HG03354 (cell line): Measurements from ENCODE around the gene LMOD3.

Source experiments
- ATAC-seq: cut with Tn5 transposase; IDR thresholded peaks from one replicate; pipeline ENCODE4 v1.9.1; 2021; ENCODE audit warnings: mild to moderate bottlenecking; ENCODE audit not compliant: unreplicated experiment, poor library complexity, severe bottlenecking

The LMOD3 gene

DNA sequence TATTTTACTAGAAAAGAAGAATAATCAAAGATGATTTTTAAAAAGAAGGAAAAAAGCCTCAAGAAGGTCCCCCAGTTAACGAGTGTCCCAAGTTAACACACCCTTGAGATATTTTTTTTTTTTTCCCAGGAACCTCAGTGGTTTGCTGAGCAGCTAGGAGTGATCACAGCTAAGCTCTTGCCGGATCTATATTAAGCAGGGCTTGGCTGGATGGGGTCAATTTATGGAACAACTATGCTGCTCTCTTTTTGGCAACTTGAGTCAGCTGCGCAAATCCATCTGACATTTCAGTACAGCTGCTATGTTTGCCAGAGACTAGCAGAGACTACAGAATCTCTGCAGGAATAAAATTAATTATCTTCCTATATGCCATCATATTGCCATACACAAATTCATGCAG is at the start of gene LMOD3:
Gene LMOD3 (minus strand): TSS at position 193 of the 400 bp plus-strand sequence. CDS start 209 bp downstream, outside the sequence.
- ATAC-seq, result no peak

DNA sequence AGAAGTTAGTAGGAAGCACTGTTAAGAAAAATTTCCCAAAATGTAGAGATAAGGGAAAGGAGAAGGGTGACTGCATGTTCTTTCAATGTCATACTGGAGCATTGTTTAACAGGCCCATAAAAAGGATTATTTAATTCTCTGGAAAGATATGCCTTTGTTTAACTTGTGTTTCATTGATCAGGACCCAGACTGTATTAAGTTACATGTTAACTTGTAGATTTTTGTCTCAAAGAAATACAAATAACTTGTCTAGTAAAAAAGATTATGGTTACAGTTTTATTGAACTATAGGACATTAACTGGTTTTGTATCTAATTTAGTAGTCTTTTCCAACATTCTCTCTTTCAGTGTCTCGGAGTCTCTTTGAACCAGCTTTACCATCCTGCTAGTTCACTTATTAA is 49.7 kb upstream of the LMOD3 start:
- no peak for ATAC-seq

DNA sequence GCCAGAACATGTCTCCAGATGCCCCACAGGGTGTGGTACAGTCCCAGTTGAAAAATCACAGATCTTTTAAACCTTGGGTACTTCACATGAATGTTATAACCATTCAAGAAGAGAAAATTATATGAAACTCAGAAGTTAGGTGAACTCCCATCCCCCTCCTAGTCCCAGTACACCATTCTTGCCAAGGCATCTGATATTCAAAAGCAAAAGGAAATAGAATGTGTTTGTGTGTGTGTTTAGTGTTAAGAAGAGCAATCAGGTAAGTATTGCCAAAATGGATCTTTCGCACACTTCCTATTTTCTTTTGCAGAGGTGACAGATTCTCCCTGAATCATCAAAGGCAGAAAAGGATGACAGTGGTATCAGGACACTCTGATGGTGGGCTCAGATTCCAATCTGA is 44.1 kb upstream of the LMOD3 start:
- ATAC-seq, result no peak

GRCh38 chr3:69165744-69166143 is 43.3 kb upstream of the LMOD3 start:
- ATAC-seq, result no peak

DNA sequence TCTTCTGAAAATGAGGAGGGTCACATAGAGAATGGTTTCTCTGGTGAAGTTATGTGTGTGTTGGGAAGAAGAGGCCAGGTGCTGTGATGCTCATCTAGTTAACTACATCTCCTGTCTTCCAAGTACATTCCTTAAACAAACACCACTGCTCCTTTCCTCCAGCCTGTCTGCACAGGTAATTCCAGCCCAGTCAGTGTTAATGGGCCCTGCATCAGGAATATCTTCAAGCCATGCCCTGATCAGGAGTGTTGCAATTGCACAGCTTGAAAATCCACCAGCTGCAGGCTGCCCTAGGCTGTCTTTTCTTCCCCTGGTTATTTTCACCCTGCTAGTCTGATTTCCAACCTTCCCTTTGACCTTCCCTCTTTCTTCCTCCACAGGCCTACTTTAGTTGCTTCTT is 41.9 kb upstream of the LMOD3 start:
- ATAC-seq, result no peak

GRCh38 chr3:69162308-69162980 is 40.0 kb upstream of the LMOD3 start:
- ATAC-seq, result no peak

DNA sequence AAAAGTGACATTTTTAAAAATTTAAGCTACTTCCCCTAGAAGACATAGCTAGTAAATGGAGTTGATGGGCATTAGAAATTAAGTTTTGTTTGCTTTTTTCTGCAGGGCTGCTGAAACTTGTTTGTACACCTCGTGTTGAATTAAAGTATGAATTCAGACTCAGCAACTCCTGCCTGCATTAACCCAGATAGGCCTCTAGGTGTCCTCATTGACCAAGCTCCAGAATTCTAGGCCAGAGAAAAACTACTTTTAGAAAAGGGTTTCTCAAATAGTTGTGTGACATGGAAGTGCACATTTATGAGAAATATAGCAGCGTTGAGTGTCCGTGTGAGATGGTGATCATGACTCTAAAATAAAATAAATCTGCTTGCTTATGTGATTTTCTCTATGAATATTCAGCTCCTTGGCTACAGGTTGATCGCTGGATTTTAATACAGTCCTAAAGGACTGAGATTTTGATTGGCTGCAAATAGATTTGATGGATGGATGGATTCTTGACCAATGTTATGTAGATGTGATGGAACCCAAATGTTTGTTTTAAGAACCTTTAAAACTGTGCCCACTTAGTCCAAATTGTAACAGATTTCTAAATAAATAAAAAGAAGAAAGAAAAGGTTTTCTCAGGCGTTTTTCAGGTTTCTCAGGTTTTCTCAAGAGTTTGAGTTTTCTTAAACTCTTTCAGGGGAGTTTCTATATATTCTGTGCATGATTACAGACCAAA is 39.4 kb upstream of the LMOD3 start:
- ATAC-seq, result peak; percentile 72

DNA sequence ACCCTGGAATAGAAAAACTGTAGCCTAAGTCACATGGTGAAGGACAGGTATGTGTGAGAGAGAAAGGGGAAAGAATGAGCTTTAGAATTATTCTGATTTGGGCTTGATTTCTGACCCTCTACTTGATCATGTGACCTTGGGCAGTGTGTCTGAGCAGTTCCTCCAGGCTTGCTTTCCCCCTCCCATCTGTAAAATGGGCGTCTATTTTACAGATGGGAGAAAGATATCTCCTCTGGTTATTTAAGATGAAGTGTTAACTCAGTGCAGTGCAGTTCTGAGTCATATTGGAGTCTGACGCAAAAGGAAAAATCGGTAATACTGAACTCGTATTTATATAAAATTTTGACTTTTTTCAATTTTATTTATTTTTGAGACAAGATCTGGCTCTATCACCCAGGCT is 38.1 kb upstream of the LMOD3 start:
- no peak for ATAC-seq

DNA sequence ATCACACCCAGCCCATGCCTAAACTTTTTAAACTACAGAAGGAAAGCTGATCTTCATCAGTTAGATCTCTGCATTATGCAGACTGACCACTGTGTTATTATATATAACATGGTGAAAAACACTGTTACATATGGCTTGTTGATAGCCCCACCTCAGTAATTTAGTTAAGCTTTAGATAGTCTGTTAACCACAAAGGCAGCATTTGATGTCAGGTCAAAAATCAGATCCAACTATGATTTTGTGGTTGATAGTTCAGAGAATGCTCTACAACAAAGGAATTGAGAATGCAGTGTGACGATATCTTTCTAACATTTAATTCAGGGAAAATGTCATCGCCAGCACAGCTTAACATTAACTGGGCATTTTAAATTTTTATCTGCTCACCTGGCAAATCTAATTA is 37.7 kb upstream of the LMOD3 start:
- no peak for ATAC-seq

DNA sequence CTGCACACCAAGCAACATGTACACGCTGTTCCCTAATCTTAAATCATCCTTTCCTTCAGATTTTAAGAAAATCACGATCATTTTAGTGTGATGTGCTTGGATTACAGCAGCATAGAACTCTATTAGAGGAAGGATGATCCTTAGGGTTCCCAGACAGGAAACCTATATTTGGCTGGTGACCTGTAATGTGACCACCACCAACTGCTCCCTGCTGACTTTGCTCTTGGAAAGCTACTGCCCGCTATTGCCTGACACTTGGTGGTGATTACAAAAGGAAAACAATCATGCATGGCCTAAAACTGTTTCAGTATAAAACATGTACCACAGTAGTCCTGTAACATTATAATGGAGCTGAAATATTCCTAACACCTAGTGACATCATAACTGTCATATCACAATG is 27.2 kb upstream of the LMOD3 start:
- ATAC-seq, result no peak

DNA sequence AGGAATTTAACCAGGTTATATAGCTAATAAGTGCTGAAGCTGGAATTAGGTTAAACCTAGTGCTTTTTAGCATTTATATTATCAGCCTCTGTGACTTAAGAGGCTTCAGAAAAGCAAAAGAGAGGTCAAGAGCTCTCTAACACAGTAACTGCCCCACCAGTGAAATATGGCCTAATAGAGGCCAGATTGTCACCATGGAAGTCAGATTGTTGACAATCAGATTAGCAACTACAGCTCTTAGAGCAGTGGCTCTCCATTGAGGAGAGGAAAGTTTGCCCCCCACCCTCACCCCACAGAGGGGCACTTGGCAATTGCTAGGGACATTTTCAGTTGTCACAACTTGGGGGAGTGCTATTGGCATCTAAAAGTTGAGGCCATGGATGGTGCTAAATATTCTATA is 23.3 kb upstream of the LMOD3 start:
- ATAC-seq, result no peak

- no peak for ATAC-seq
Observed at GRCh38 chr3:69144631-69145245, 22.3 kb upstream of the LMOD3 start.

- ATAC-seq, result no peak
Observed at GRCh38 chr3:69143612-69144011, 21.2 kb upstream of the LMOD3 start.

GRCh38 chr3:69142797-69143454 is 20.5 kb upstream of the LMOD3 start:
- no peak for ATAC-seq

DNA sequence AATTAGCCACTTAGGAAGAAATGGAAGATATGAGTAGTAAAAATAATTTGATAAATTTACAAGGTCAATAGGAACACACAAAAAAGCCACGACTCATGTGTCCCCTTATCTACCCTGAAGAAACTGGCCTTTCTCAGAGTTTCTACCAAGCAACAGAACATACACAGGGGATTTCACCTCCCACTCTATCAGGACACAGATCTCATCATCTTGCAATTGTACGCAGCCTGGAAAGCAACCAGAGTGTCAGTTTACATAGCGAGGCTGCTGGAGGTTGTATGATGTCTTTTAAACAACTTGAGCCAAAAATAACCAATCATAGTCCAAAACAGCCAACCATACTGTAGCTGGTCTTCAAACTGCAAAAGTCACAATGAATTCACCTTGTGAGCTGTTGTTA is 19.7 kb upstream of the LMOD3 start:
- ATAC-seq, result no peak

DNA sequence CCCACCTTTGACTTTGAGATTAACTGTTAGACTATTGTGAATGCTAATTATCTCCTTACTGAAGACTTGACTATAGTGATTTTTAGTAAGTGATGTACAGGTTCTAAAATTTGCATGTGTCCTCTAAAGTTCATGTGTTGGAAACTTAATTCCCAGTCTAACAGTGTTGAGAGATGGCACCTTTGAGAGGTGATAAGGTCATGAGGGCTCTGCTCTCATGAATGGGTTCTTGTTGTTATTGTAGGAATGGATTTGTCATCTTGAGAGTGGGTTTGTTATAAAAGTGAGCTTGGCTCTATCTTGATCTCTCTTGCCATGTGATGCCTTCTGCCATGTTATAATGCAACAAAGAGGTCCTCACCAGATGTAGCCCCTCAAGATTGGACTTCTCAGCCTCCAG is 18.9 kb upstream of the LMOD3 start:
- no peak for ATAC-seq

- ATAC-seq, result no peak
Observed at GRCh38 chr3:69137412-69137811, 15.0 kb upstream of the LMOD3 start.

GRCh38 chr3:69137005-69137404 is 14.6 kb upstream of the LMOD3 start:
- ATAC-seq, result no peak

DNA sequence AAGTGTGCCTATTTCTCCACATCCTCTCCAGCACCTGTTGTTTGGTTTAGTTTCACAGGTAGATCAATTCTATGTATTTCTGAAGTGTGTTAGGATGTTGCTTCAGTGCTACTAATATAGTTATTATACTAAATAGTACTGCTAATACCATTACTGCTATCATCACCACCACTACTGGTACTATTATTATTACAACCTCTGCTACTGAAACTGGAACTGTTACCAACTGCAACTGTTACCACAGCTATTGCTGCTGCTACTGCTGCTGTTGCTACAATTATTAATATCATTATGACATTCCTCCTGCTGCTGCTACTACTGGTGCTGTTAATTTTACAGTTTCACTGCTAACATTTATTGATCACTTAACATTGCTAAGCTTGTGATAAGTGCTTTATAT is 8.3 kb upstream of the LMOD3 start:
- peak; percentile 98 for ATAC-seq

- ATAC-seq, result no peak
Observed at GRCh38 chr3:69129531-69129930, 7.1 kb upstream of the LMOD3 start.

DNA sequence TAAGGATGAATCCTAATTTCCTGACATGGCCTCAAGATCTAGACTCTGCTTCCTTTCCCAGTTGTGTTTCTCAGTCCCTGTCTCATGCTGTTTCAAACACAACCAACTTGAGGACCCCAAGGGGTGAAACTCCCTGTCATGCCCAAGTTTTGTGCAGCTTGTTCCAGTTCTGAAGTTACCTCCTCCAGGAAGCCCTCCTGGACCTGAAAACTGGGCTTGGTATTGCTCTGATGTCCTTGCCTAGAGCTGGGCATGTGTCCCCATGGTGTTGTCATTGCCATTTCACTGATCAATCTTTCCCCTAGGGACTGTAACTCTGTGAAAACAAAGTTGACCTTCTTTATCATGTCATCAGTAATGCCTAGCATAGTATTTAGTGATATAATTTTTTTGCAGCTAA is 6.1 kb upstream of the LMOD3 start:
- ATAC-seq, result no peak
